SW 1271 (cell line): Measurements from ENCODE around the gene TP53AIP1.

Experiments
- DNase-seq, 2 experiments: peaks; one replicate each; lab custom pipeline; 2025; lab: John Stamatoyannopoulos, UW

Gene TP53AIP1, protein sequence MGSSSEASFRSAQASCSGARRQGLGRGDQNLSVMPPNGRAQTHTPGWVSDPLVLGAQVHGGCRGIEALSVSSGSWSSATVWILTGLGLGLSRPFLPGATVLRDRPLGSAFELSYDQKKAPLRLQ

DNA sequence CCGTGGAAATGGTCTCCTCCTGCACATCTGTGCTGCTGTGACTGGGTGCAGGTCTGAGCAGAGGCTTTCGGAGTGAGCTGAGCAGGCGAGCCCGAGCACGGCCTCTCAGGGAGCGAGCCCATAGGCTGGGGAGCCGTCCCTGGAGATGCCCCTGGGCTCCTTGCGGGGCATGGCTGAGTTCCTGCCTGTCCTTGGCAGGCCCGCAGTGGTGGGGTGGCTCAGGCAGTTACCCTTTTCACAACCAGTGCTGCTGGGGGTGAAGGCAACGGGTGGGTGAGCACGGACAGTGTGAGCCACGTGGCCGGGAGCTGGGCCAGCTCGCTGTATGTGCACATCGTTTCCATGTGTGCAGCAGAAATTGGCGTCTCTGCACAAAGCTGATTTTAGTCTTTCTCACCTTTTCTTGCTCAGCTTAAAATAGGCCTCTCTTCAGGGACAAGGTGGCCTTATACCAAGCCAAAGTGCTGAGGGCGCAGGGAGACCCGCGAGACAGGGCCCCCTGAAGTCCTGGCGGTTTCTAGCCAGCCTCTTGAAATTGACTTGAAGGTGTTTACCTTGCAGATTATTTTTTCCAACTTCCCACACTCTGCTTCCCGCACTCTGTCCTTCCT is at the start of gene TP53AIP1:
Gene TP53AIP1 (minus strand): TSS at position 55 of the 611 bp plus-strand sequence. CDS start 5,053 bp downstream, outside the sequence.
- no peak for DNase-seq

DNA sequence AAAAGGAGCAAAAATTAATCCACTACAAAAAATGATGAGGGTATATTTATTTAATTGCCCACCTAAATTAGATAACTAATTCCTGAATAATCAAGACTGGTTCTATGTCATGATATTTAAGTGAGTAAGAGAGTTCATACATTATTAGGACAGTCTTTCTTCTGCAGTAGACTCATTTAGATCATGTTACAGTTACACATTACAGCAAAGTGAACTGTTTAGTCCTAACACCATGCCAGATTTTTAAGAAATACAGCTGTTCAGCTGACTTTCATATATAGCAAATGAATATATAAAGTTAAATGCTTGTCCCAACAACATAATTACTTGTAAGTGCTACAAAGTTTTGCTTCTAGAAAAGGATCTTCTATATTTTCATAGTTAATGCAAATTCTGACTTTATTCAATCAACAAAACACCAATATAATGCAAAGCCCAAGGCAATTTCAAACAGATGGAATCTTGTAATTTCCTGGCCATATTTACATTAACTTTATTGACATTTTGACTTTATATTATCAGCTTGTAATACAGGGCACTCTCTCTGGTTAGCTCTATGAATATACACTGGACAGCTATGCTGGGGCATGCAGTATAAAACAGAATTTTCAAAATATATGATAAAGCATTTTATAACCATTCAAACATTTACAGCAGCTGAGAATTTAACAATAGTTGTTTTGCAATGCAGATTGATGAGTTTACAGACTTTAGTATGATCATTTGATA is 45.7 kb upstream of the TP53AIP1 start:
- no peak for DNase-seq

DNA sequence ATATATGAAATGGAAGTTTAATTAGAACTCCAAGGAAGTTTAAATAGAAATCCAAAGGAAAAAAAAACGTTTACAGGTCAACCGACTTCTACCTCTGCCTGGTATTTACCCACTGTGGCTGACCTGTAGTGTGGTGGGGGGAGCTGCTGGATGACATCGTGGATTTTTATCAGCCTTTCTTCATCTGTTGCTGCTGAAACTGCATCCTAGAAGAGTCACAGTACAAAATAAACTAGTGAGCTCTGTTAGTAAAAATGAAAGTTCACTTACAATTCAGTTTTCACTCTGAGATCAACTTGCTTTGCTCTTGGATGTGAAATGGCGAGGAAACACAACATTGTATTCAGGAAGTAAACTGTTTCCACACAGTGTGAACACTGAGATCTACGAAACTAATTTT is 43.2 kb upstream of the TP53AIP1 start:
- no peak for DNase-seq

DNA sequence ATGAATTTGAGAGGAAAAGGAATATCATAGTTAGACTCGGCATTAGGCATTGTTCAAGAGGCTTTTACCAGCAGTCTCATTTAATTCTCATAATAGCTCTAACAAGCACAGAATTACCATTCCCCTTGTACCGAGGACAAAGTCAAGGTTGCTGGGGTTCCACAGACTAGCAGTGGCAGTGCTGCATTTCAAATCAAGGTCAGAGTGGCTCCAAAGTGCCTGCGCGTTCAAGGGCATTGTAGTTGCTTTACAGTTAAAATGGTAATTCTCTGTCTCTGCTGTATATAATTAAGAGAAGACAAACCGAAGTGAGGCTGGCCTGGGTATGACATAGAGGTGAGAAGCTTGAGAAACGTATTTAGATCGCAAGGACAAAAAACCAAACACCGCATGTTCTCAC is 40.4 kb upstream of the TP53AIP1 start:
- DNase-seq, result no peak

DNA sequence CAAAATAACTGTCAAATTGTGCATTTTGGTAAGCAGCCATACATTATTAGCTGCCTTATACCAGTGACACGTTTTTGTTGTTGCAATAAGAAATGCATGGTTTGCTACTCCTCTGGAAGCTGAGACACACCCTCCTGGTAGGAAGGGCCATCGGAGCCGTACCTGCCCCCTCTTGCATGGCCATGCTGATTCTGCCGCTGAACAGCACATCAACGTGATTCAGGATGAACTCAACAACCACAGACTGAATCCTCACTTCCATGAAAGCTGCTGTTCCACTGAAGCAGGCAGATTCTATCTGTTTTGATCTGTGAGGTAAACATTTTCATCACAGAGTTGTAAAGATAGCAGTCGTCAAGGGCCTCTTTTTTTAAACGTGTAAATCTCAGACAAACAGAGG is 38.6 kb upstream of the TP53AIP1 start:
- DNase-seq, result no peak

DNA sequence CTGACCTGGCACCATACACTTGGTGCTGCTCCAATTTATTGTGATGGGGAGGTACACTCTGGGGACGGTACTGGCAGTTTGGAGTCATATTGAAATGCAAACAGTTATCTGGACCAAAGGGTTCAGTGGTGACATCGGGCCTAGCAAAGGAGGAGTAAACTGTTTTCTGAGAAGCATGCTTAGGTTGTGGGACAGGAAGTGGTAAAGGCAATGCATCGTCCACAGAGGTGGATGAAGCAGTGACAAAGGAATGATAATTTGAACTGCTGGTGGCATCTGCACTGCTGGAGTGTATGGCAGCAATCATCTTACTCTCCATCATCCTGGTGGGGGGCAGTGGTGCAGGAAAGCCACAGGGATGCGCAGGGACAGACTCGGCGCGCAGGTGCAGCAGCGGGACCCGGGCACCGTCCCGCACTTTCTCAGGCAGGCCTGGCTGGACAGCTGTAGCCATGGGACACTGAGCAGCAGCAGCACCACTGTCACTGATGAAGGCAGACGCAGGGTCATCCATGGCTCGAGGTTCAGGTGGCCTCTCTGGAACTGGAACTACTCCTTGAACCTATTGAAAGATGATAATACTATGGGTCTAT is 28.0 kb upstream of the TP53AIP1 start:
- no peak for DNase-seq

DNA sequence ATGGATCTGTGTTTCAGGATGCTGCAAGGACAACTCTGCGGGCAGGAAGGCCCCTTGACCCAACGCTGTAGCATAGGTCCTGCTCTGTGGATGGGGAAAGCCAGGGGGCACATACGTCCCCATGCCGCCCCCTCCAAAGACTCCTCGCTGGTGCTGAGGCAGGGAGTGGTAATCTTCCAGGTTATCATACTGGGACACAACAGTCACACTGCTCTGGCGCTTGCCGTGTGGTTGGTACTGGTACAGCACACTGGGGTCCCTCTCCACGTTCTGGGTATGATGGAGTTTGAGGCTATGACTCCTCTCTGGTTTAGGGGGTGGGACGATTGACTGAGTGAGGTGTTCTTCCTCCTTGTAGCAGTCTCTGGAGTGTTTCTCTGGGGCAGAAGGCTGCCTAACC is 26.2 kb upstream of the TP53AIP1 start:
- DNase-seq, result no peak

DNA sequence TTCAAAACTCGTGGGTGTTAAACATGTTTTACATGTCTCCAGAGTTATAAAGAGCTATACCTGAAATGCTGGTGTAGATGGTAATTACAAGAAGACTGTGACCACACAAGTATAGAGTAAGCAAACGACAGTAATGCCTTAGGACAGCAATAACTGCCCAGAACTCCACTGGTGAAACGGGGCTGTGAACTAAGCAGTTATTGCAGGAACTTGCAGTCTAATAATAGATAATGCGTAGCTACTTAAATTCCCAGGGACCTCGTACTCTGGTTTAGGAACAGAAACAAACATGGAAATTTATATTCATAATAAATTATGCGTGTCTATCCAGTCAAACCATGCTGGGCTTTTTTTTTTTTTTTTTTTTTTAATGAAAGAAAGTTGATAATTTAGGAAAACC is 24.9 kb upstream of the TP53AIP1 start:
- DNase-seq, result no peak

DNA sequence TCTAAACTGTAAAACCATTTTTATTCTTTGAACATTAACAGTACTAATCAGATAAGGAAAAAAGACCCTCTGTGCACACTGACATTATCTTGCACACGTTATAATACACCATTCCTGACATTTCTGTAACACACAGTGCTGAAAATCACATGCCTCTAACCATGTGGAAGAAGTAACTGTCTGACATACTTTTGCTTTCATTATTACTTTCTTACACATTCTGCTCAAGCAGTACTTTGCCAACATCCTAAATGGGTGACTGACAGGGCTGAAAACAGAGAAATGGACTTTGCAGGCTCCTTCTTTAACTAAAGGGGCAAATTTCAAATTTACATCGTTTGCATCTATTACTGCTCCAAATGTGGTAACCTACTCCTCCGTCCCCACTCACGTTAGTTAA is 22.8 kb upstream of the TP53AIP1 start:
- DNase-seq, result no peak

DNA sequence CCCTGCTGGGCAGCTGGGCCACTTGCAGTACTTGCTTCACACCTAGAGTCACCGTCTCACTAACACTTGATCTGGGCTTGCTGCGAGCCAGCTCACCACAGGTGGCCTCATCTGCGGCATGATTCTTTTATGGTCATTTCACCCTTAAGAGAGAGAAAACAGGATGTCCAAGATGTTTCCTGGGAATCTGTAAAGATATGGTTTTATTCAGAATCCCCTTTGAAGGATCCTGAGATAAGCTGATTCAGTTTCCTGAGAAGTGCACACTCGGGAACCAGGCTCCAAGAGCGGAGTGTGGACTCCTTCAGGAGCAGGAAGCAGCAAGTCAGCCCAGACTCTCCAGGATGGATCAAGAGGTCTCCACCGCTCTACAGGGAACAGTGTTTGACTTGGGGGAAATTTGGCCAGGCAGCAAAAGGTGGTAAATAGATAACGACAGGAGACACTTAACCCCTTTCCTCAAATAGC is 21.8 kb upstream of the TP53AIP1 start:
- DNase-seq, result no peak

DNA sequence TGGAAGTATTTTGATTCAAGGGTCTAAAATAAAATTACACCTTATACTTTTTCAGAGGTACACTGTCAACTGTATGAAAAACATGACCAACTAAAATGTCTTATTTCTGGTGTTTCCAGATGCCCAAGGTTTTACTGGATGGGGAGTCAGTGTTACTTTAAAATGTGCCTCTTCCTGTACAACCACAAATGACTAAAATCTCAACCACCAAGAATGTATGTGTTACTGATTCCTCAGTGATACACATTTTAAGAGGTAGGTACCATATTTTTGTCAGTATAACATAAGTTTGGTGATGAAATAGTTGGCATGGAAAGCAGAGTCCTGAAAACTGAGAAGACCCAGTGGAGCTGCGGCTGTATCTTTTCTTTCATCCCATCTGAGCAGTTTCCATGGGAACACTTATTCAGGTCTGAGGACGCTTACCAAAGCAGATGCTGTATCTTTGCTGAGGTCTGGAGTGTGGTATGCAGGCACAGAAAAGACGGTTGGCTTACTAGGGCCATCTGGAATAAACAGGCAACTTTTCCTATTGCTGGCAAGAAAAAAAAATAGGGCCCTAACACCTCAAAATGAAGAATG is 21.2 kb upstream of the TP53AIP1 start:
- DNase-seq, result no peak

DNA sequence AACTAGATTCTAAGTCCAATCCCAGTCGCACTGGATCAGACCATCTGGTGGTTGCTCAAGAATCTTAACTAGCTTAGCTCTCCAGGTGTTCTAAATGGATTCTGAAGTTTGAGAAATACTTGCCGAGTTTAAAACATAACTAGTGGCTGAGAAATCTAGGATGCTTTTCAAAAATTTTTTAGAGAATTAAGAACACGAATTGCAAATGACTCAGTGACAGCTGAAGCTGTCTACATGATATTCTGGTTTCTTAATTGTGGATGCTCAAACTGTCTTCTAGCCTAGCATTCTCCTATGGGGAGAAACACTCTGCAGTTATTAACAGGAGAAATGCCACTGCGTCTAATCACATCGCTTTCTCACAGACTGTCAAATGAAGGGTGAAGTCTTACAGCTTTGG is 20.2 kb upstream of the TP53AIP1 start:
- DNase-seq, result no peak

DNA sequence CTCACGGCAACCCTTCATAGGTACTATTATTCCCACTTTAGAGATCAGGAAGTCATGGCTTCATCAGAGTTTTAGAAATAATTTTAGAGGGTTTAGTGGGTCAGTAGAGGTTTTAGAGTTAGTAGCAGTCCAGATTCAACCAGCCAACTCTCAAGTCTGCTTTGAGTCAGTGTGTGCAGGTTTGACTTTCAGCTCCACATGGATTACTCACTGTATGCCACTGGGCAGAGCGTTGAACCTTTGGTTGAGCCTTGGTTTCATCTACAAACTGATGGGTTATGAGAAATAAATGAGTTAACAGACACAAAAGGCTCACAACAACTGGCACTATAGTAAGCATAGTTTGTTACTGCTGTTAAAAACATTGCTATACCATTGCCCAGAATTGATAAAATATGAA is 19.0 kb upstream of the TP53AIP1 start:
- DNase-seq, result no peak

DNA sequence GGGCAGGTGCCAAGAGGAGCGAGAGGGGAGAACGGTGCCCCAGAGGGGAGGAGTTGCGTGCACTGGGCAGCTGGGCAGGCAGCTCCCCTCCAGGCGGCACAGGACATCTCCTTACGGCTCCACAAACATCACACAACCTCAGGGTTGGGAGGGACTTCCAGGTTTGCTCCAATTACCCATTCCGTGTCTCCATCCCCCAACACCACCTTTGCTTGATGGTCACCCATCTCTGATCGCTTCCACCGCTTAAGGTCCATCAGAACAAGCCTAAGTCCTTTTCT is 14.5 kb upstream of the TP53AIP1 start:
- DNase-seq, result no peak

DNA sequence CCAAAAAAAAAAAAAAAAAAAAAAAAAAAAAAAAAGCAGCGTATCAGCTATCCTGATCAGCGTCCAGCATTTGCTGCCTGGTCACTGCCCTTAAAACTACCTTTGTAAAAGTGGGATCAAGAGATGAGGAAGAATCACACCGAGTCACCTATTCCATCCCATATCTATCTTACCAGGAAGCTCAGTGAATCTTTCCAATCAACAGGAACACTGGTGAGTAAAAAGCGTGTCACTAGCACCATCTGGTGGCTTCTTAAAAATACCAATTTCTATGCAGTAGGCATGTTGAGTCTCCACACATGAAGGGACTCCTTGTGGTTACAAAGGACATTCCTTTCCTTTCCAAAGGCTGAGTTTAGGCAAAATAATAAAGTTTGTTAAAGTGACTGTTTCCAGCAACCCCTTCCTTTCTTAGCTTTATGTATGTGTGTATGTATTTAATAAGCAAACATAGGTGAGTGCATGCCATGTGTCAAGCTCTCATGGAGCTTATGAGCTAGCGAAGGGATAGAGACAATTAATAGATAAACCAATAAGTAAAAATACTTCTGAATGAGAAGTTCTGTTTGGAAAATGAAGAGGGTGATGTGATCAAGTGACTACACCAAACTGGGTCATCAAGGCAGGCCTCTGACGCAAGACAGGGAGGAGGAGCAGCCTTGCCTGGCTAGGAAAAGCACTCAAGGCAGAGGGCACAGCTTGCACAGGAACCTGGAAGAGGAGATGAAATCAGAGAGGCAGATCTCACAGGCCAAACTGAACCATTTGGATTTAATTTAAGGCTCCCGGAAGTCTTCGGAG is 13.9 kb upstream of the TP53AIP1 start:
- peak; percentile 30 to 75 for DNase-seq

DNA sequence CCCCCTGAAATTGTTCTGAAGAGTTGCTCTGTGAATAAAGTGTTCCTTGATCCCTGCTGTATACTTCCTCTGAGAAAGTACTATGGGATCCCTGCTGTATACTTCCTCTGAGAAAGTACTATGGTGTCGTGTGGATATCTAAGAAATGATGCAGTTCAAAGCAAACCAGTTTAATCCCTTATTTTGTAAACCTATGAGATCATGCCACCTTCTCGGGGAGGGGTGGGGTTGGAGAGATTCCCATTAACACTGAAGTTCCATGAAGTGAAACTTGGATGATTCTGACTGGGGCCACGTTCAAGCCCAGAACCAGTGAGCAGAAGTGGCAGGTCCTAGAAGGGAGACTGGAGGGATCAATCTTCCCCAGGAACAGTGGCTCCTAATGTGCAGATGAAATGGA is 13.0 kb upstream of the TP53AIP1 start:
- DNase-seq, result no peak

DNA sequence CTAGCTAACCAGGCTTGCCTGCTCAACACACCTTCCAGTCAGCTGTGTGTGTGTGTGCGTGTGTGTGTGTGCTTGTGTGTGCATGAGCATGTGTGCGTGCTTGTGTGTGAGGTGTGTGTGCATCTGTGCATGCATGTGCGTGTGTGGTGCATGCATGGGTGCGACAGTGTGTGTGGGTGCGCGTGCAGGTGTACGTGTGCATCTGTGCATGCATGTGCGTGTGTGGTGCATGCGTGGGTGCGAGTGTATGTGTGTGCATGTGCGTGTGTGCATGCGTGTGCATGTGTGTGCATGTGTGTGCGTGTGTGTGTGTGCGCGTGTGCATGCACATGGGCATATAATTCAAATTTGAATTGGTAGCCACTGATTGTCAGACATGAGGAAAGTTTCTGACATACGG is 10.5 kb upstream of the TP53AIP1 start:
- no peak for DNase-seq

DNA sequence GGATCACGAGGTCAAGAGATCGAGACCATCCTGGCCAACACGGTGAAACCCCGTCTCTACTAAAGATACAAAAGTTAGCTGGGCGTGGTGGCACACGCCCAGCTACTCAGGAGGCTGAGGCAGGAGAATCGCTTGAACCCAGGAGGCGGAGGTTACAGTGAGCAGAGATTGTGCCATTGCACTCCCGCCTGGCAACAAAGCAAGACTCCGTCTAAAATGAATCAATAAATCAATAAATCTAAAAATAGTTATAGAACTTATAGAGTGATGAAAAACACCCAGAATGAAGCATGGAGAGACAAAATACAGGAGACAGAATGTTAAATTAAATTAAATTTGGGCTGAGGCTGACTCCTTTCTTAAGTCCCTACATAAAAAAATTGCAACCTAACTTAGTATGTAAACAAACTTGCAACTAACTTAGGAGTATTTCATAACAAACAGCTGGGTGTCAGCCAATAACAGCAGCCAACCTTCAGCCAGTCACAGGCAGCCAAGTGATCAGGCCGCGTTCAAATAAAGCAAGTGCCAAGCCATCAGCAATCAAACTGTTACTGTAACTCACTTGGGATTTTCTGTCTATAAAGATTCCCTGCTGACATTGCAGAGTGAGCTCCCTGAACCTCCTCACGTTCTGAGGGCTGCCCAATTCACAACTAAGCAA is 7.3 kb upstream of the TP53AIP1 start:
- DNase-seq, result no peak

DNA sequence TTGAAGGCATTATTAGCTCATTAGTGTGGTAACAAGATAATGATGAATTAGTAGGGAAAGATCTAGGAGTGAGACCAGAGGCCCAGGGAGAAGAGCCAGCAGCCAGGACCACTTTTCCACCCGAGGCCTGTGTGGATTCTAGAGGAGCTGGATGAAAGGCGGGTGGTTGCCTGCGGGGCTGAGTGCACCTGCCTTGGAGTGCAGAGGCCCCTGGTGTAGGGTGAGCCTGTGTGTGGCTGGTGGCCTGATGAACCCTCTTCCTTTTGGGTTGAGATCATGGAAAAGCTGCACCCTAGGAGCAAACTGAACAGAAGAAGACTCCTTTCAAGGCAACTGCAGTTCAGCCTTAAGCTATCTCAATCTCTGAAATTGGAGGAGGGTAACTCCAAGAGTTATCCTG is 5.9 kb upstream of the TP53AIP1 start:
- DNase-seq, result no peak

DNA sequence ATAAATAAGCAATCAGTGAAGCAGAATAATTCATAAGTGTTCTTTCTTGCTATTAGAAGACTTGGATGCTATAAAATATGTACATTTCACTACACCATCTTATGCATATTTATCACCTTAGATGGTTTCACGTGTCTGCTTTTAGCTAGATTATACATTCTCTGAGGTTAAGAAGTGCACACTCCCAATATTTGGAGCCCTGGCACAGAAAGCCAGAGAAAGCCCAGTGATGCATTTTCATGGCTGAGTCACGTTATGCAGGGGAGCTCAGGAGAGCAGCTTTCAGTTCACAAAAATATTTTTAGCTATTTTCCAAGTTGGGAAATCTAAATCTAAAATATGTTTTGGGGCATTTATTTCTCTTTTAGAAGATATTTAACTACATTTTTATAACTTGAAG is 5.1 kb upstream of the TP53AIP1 start:
- DNase-seq, result no peak

DNA sequence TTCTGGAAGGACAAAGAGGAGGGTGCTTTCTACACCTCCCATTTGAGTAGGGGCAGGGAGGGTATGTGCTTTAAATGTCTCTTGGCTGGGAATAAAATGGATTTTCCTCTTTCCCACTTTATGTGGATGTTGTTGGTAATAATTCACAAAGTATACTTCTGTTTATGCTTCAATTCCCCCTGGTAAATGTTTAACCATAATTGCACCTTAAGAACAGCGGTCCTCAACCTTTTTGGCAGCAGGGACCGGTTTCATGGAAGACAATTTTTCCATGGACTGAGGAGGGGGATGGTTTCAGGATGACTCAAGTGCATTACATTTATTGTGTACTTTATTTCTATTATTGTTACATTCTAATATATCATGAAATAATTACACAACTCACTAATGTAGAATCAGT is 4.0 kb upstream of the TP53AIP1 start:
- no peak for DNase-seq
